Peyer's patch (tissue), 4 donors: ENCODE results near the gene LRRC4B. TPM values are rescaled to one million over a fixed set of nuclear protein-coding genes. Genes with fewer than 3 reads are reported as not detected.
A peak's percentile ranks its signal among the peaks of the same experiment; 100 is the strongest.

Experiments used
- DNase-seq, 3 donors: peaks; one replicate each; pipeline ENCODE4 v3.0.0-alpha.2; 2017 to 2019
- H3K27ac ChIP-seq, 4 donors: fragments of 200-600 bp; sonication (generic); one replicate each; pipeline ENCODE4 v1.5.1; 2016 to 2019
- H3K27me3 ChIP-seq, 2 donors: fragments of 200-600 bp; sonication (generic); one replicate each; pipeline ENCODE4 v1.5.1; 2019
- H3K36me3 ChIP-seq, 3 donors: fragments of 200-600 bp; sonication (generic); one replicate each; pipeline ENCODE4 v1.5.1; 2016 to 2019
- H3K4me1 ChIP-seq, 4 donors: fragments of 200-600 bp; sonication (generic); one replicate each; pipeline ENCODE4 v1.5.1; 2016 to 2019
- H3K4me3 ChIP-seq, 4 donors: fragments of 200-600 bp; sonication (generic); 1 replicate in 3 of 4; 2 replicates in 1 of 4; pipeline ENCODE4 v1.5.1; 2016 to 2019; ENCODE audit warnings: mild to moderate bottlenecking in 1 of 4
- H3K9me3 ChIP-seq, 4 donors: fragments of 200-600 bp; sonication (generic); one replicate each; pipeline ENCODE4 v1.5.1; 2016 to 2019; ENCODE audit warnings: mild to moderate bottlenecking in 1 of 4
- CTCF ChIP-seq, 6 experiments: fragments of 450-650 bp in 4 of 6; fragments of 200-600 bp in 2 of 6; sonication (generic) in 1 of 6; IDR thresholded peaks; one replicate each; pipeline ENCODE4 v1.5.1; 2017 to 2019; ENCODE audit warnings: antibody characterized with exemption in 6 of 6, mild to moderate bottlenecking in 3 of 6, moderate library complexity in 1 of 6
- POLR2A ChIP-seq, 2 donors: fragments of 450-650 bp; IDR thresholded peaks; one replicate each; pipeline ENCODE4 v1.5.1; 2017; ENCODE audit warnings: antibody characterized with exemption in 2 of 2, mild to moderate bottlenecking in 2 of 2, moderate library complexity in 2 of 2
- total RNA-seq, 4 donors: library from RNA; depleted of rRNA; stranded (reverse); fragments of >200 nt; gene quantifications; one replicate each; pipeline ENCODE4 v1.1.0, GENCODE V29; 2016

The LRRC4B gene
- total RNA-seq, 4 donors from 2014 or later = 0.35 to 2.0 (median 1.4) TPM

- H3K27ac ChIP-seq = no peak overlapping the region
- no peak overlapping the region for H3K4me3 ChIP-seq
- no peaks in the 10 kb centered on the region for H3K27me3 ChIP-seq
- DNase-seq = peak in 1 of 3 donors; percentile 46
- no peak for TF ChIP-seq CTCF (IDR thresholded peaks at IDR 0.05)
- no peak for TF ChIP-seq POLR2A (IDR thresholded peaks at IDR 0.05)
- H3K36me3 ChIP-seq = no peaks in the 10 kb centered on the region
- H3K9me3 ChIP-seq = no peaks in the 10 kb centered on the region
- no peaks in the 10 kb centered on the region for H3K4me1 ChIP-seq
Measured at GRCh38 chr19:50492303-50493052, 75.8 kb downstream of the LRRC4B start.

DNA sequence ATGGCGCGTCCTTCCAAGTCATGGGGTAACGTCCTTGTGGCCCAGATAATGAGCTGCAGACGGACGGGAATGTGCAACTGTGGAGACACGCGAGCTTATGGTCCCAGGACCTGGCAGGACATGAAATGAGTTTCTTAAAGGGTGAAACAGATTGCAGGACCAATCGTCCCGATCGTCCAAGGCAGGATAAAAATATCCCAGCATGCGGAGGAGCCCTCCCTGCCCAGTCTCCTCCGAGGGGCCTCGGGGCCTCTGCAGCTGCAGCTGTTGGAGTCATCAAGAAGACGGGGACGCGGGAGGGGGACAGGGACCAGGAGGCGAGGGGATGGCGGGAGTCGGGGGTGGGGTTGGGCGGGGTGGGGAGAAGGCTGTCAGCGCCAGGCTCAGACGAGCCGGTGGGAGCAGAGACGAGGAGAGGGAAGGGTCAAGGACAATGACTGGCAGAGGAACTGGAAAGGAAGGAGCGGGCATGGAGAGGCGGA is 77.2 kb downstream of the LRRC4B start:
- no peaks in the 10 kb centered on the region for H3K36me3 ChIP-seq
- H3K9me3 ChIP-seq = no peaks in the 10 kb centered on the region
- no peaks in the 10 kb centered on the region for H3K4me1 ChIP-seq
- H3K27me3 ChIP-seq = no peaks in the 10 kb centered on the region
- no peak for TF ChIP-seq POLR2A (IDR thresholded peaks at IDR 0.05)
- no peak for TF ChIP-seq CTCF (IDR thresholded peaks at IDR 0.05)
- peak in 1 of 3 donors; percentile 32 for DNase-seq
- no peak overlapping the region for H3K4me3 ChIP-seq
- H3K27ac ChIP-seq = no peak overlapping the region

GRCh38 chr19:50490411-50490811 is 77.8 kb downstream of the LRRC4B start:
- peak in 1 of 3 donors; percentile 37 for DNase-seq
- Histone ChIP-seq H3K4me1 (no peaks in the 10 kb centered on the region), H3K9me3 (no peaks in the 10 kb centered on the region), H3K27ac (no peak overlapping the region), H3K27me3 (no peaks in the 10 kb centered on the region), H3K36me3 (no peaks in the 10 kb centered on the region), H3K4me3 (no peak overlapping the region)
- TF ChIP-seq POLR2A (IDR thresholded peaks at IDR 0.05) (no peak), CTCF (IDR thresholded peaks at IDR 0.05) (no peak)

GRCh38 chr19:50489461-50490011 is 78.7 kb downstream of the LRRC4B start:
- no peaks in the 10 kb centered on the region for H3K9me3 ChIP-seq
- no peak overlapping the region for H3K4me3 ChIP-seq
- H3K36me3 ChIP-seq = peaks cover 0 to 8% (median 0%) of the 10 kb centered on the region in 3 donors
- no peaks in the 10 kb centered on the region for H3K27me3 ChIP-seq
- H3K4me1 ChIP-seq = no peaks in the 10 kb centered on the region
- no peak overlapping the region for H3K27ac ChIP-seq
- TF ChIP-seq CTCF (IDR thresholded peaks at IDR 0.05) (no peak), POLR2A (IDR thresholded peaks at IDR 0.05) (no peak)
- DNase-seq = peak in 1 of 3 donors; percentile 42

DNA sequence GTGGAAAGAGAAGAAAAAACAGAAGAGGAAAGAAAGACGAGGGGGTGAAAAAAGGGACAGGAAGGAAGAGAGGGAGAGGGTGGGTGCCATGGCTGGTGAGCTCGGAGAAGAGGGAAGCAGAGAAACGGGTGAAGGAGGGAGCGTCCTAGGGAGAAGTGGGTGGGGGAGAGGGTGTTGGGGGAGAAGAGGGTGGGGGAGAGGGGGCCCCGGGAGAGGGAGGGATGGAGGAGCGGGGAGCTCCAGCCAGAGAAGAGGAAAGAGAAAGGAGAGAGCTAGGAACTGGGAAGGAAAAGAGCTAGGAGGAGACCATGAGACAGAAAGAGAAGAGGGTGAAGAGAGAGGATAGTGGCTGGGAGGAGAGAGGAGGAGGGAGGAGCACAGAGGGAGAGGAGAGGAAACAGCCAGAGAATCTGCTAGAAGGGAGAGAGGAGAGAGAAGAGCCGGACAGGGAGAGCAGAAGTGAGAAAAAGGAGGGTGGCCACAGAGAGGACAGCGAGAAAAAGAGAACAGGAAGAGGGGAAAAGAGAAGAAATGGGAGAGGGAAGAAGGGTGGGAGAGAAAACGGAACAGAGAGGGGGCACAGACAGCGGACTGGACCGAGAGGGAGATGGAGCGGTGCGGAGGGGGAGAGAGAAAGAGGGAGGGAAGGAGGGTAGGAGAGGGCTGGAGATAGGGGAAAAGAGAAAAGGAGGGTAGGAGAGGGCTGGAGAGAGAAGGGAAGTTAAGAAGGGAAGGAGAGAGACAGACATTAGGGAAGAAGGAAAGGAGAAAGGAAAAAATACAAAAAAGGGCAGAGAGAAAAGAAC is 79.6 kb downstream of the LRRC4B start:
- DNase-seq = peak in 1 of 3 donors; percentile 15
- no peak overlapping the region for H3K4me3 ChIP-seq
- H3K27me3 ChIP-seq = no peaks in the 10 kb centered on the region
- peaks cover 0 to 9% (median 0%) of the 10 kb centered on the region in 3 donors for H3K36me3 ChIP-seq
- H3K9me3 ChIP-seq = no peaks in the 10 kb centered on the region
- H3K27ac ChIP-seq = no peak overlapping the region
- TF ChIP-seq POLR2A (IDR thresholded peaks at IDR 0.05) (no peak), CTCF (IDR thresholded peaks at IDR 0.05) (no peak)
- H3K4me1 ChIP-seq = no peaks in the 10 kb centered on the region
